HTERT RPE-1 (cell line): ENCODE results near the gene C6orf89.
"Not testable (repeated sequence)": the region's sequence is repeated elsewhere in the genome, so short reads cannot be mapped to it uniquely, and the experiment has no call there.

Source experiments
- in situ Hi-C: fragments of 300-500 bp; cut with MboI; formaldehyde crosslinking; loops from 4 replicates; pipeline ENCODE4 v1.14.3; 2020; ENCODE audit warnings: low sequenced_read_pairs

C6orf89 gene

GRCh38 chr6:36945301-36945700 is 59.5 kb downstream of the C6orf89 start:
- in situ Hi-C loops: no loop called here

GRCh38 chr6:36946526-36946925 is 60.8 kb downstream of the C6orf89 start:
- in situ Hi-C loops: no loop called here

- in situ Hi-C loops: no loop called here
Observed at GRCh38 chr6:36947570-36948351, 62.0 kb downstream of the C6orf89 start.

GRCh38 chr6:36949076-36949475 is 63.3 kb downstream of the C6orf89 start:
- in situ Hi-C loops: not testable (repeated sequence)

GRCh38 chr6:36949636-36950035 is 63.9 kb downstream of the C6orf89 start:
- in situ Hi-C loops: no loop called here

- in situ Hi-C loops: no loop called here
Observed at GRCh38 chr6:36953931-36954261, 68.1 kb downstream of the C6orf89 start.

- in situ Hi-C loops: no loop called here
Observed at GRCh38 chr6:36954262-36954931, 68.6 kb downstream of the C6orf89 start, which contains the start of gene PI16. TSS of gene PI16 (plus strand) at chr6:36954738. CDS start at chr6:36954761, 23 bp downstream.

GRCh38 chr6:36955136-36955535 is 69.4 kb downstream of the C6orf89 start:
- in situ Hi-C loops: no loop called here

- in situ Hi-C loops: no loop called here
Observed at GRCh38 chr6:36955671-36956445, 70.1 kb downstream of the C6orf89 start.

- in situ Hi-C loops: no loop called here
Observed at GRCh38 chr6:36956446-36956820, 70.7 kb downstream of the C6orf89 start.

- in situ Hi-C loops: no loop called here
Observed at GRCh38 chr6:36957773-36958271, 72.1 kb downstream of the C6orf89 start.

GRCh38 chr6:36958775-36959554 is 73.2 kb downstream of the C6orf89 start:
- in situ Hi-C loops: no loop called here

GRCh38 chr6:36959555-36960250 is 74.0 kb downstream of the C6orf89 start:
- in situ Hi-C loops: no loop called here

GRCh38 chr6:36961441-36962435 is 76.0 kb downstream of the C6orf89 start:
- in situ Hi-C loops: no loop called here

- in situ Hi-C loops: no loop called here
Observed at GRCh38 chr6:36962874-36963273, 77.1 kb downstream of the C6orf89 start.

- in situ Hi-C loops: no loop called here
Observed at GRCh38 chr6:36963451-36964290, 77.9 kb downstream of the C6orf89 start.

- in situ Hi-C loops: no loop called here
Observed at GRCh38 chr6:36964349-36964748, 78.6 kb downstream of the C6orf89 start.

- in situ Hi-C loops: no loop called here
Observed at GRCh38 chr6:36964908-36965307, 79.2 kb downstream of the C6orf89 start.
